CD4-positive, alpha-beta memory T cell (primary cell): ENCODE results near the gene TMEM270. TPM values are rescaled to one million over a fixed set of nuclear protein-coding genes. Genes with fewer than 3 reads are reported as not detected.

ENCODE experiments used
- CTCF ChIA-PET: fragments of 350-600 bp; sonication (Branson Sonifier 250); formaldehyde crosslinking; loops from one replicate; lab custom pipeline; 2021; ENCODE audit warnings: inconsistent platforms; ENCODE audit not compliant: partially characterized antibody; lab: Charles Lee
- POLR2A ChIA-PET: fragments of 350-600 bp; sonication (Branson Sonifier 250); formaldehyde crosslinking; loops from one replicate; lab custom pipeline; 2021; ENCODE audit not compliant: partially characterized antibody; lab: Charles Lee
- DNase-seq, 5 donors: peaks; one replicate each; pipeline versions ENCODE4 v3.0.0 to v3.0.0-alpha.2; 2020 to 2022; ENCODE audit warnings: mixed read lengths in 1 of 5
- H3K27ac ChIP-seq: one replicate; pipeline ENCODE4 v1.7.0; 2013; ENCODE audit warnings: low read depth, low read length
- H3K27me3 ChIP-seq: 2 replicates; pipeline ENCODE4 v1.7.0; 2013; ENCODE audit warnings: mild to moderate bottlenecking, low read length, moderate library complexity; ENCODE audit not compliant: insufficient read depth
- H3K36me3 ChIP-seq: 2 replicates; pipeline ENCODE4 v1.7.0; 2013; ENCODE audit warnings: mild to moderate bottlenecking, low read length, moderate library complexity; ENCODE audit not compliant: insufficient read depth
- H3K4me1 ChIP-seq: 2 replicates; pipeline ENCODE4 v1.7.0; 2013; ENCODE audit warnings: mild to moderate bottlenecking, low read length, moderate library complexity; ENCODE audit not compliant: insufficient read depth
- H3K4me3 ChIP-seq, 2 donors: one replicate each; pipeline ENCODE4 v1.7.0; 2013; ENCODE audit warnings: low read length in 2 of 2, mild to moderate bottlenecking in 1 of 2
- H3K9me3 ChIP-seq, 2 donors: one replicate each; pipeline ENCODE4 v1.7.0; 2013; ENCODE audit warnings: low read length in 2 of 2, control low read depth in 1 of 2; ENCODE audit not compliant: control insufficient read depth in 1 of 2
- H3K27ac Mint-ChIP-seq, 7 donors: one replicate each; pipeline ENCODE4 v1.8.0; 2020 to 2021; ENCODE audit warnings: mixed read lengths in 7 of 7, mild to moderate bottlenecking in 6 of 7, inconsistent platforms in 3 of 7, moderate library complexity in 3 of 7
- H3K27me3 Mint-ChIP-seq, 2 donors: one replicate each; pipeline ENCODE4 v1.8.0; 2020 to 2021; ENCODE audit warnings: mixed read lengths in 2 of 2
- H3K36me3 Mint-ChIP-seq, 2 donors: one replicate each; pipeline ENCODE4 v1.8.0; 2020 to 2021; ENCODE audit warnings: mixed read lengths in 2 of 2, inconsistent platforms in 1 of 2, mild to moderate bottlenecking in 1 of 2
- H3K4me1 Mint-ChIP-seq, 4 donors: one replicate each; pipeline ENCODE4 v1.8.0; 2020 to 2021; ENCODE audit warnings: mixed read lengths in 4 of 4, mild to moderate bottlenecking in 1 of 4
- H3K4me3 Mint-ChIP-seq, 8 donors: one replicate each; pipeline ENCODE4 v1.8.0; 2020 to 2021; ENCODE audit warnings: mixed read lengths in 8 of 8, mild to moderate bottlenecking in 7 of 8, moderate library complexity in 6 of 8, inconsistent platforms in 3 of 8
- H3K9me3 Mint-ChIP-seq, 8 donors: one replicate each; pipeline ENCODE4 v1.8.0; 2020 to 2021; ENCODE audit warnings: mixed read lengths in 8 of 8, mild to moderate bottlenecking in 5 of 8, inconsistent platforms in 3 of 8, moderate library complexity in 1 of 8
- intact Hi-C: fragments of 100-400 bp; cut with micrococcal nuclease; formaldehyde crosslinking; loops from one replicate; pipeline ENCODE4 v1.15.1; 2023
- polyA plus RNA-seq, 2 donors: library from polyadenylated mRNA; unstranded; fragments of 300-500 nt; fragmentation: Illumina TruSeq; gene quantifications; one replicate each; pipeline ENCODE4 v1.2.3, GENCODE V29; 2021
- total RNA-seq, 2 experiments: library from RNA; stranded (reverse); gene quantifications; one replicate each; pipeline ENCODE4 v1.2.3, GENCODE V29; 2021

TMEM270 gene
- total and polyA plus RNA-seq, 4 experiments from 2014 or later = not detected

GRCh38 chr7:73839743-73840714, 20.9 kb upstream of the TMEM270 start:
- Mint-ChIP-seq H3K27ac (peak overlapping the region in 3 of 7 donors; percentile 30 to 85 (median 69)), H3K4me3 (peak overlapping the region in 2 of 8 donors; percentile 44 to 71), H3K27me3 (no peaks in the 10 kb centered on the region), H3K9me3 (peaks cover 0 to 4% (median 0%) of the 10 kb centered on the region in 8 donors), H3K36me3 (no peaks in the 10 kb centered on the region), H3K4me1 (peaks cover 0 to 16% (median 8%) of the 10 kb centered on the region in 4 donors)
- H3K27ac ChIP-seq = no peak overlapping the region
- CTCF ChIA-PET = interaction anchor here (1.0 kb wide), 1 partner anchor 15 kb away, joined by 4 read pairs; no protein-coding TSS in a partner anchor
- intact Hi-C loops = no loop called here
- no peaks in the 10 kb centered on the region for H3K27me3 ChIP-seq
- H3K4me1 ChIP-seq = peaks cover 6% of the 10 kb centered on the region
- H3K4me3 ChIP-seq = no peak overlapping the region
- no peak for DNase-seq
- no peaks in the 10 kb centered on the region for H3K9me3 ChIP-seq
- POLR2A ChIA-PET = no interaction called here
- H3K36me3 ChIP-seq = no peaks in the 10 kb centered on the region

DNA sequence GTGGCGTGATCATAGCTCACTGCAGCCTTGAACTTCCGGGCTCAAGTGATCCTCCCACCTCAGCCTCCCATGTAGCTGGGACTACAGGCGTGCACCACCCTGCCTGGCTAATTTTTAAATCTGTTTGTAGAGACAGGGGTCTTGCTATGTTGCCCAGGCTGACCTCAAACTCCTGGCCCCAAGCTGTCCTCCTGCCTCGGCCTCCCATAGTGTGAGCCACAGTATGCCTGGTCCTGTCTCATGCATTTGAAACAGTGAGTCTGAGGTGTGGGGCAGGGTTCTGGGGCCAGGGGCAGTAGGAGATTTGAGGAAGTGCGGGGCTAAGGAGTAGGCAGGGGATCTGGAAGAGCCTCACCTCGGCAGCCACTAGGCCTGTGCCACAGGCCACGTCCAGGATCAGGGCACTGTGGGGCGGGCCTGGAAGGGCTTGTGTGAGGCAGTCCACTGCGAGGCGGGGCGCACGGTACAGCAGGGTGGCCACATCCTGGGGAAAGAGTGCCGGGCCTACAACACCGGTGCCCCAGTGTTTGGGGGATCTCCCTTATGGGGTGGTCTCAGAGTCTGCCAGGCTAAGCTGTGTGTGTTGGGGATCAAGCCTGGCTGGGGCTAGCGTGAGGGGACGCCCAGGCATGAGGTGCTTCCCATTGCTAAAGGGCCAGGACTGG, 20.1 kb upstream of the TMEM270 start:
- CTCF ChIA-PET = interaction anchor here (1.0 kb wide), 1 partner anchor 14 kb away, joined by 4 read pairs; no protein-coding TSS in a partner anchor

DNA sequence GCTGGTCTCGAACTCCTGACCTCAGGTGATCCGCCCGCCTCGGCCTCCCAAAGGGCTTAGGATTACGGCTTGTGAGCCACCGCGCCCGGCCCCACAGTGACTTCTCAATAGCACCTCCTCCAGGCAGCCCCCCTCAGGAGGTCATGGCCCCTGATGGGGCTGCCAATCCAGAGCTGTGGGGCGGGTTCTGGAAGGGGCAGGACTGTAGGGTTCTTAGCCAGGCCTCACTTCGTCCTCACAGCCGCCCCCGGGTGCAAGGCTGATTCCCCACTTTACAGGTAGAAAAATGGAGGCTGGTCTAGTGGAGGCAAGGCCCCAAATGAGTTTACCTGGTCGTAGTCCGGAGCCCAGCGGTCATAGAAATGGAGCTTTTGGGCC, 19.3 kb upstream of the TMEM270 start:
- no peaks in the 10 kb centered on the region for H3K36me3 Mint-ChIP-seq
- Histone ChIP-seq H3K4me1 (peaks cover 6% of the 10 kb centered on the region), H3K4me3 (peak overlapping the region in 1 of 2 donors; percentile 72), H3K27ac (peak overlapping the region; percentile 22), H3K9me3 (no peaks in the 10 kb centered on the region), H3K27me3 (no peaks in the 10 kb centered on the region), H3K36me3 (no peaks in the 10 kb centered on the region)
- H3K9me3 Mint-ChIP-seq = peaks cover 0 to 4% (median 0%) of the 10 kb centered on the region in 8 donors
- H3K4me1 Mint-ChIP-seq = peaks cover 0 to 16% (median 8%) of the 10 kb centered on the region in 4 donors
- POLR2A ChIA-PET = interaction anchor here (0.6 to 2.3 kb wide), 3 partner anchors 9 to 412 kb away, joined by 3 to 12 read pairs (median 8); no protein-coding TSS in a partner anchor
- CTCF ChIA-PET = interaction anchor here (1.1 kb wide), 1 partner anchor 8 kb away, joined by 4 read pairs; no protein-coding TSS in a partner anchor
- H3K27me3 Mint-ChIP-seq = peaks cover 0 to 2% of the 10 kb centered on the region in 2 donors
- no peak overlapping the region for H3K27ac Mint-ChIP-seq
- DNase-seq = no peak
- peak overlapping the region; percentile 86 to 91 (median 88) for H3K4me3 Mint-ChIP-seq
- intact Hi-C loops = loop anchor here (1.0 kb wide), 1 partner anchor 102 kb away; no protein-coding TSS in a partner anchor

More for the DNA sequence above, 20.1 kb upstream of the TMEM270 start:
- Mint-ChIP-seq H3K4me1 (peaks cover 0 to 16% (median 8%) of the 10 kb centered on the region in 4 donors), H3K27ac (no peak overlapping the region), H3K9me3 (peaks cover 0 to 4% (median 0%) of the 10 kb centered on the region in 8 donors), H3K4me3 (peak overlapping the region in 3 of 8 donors; percentile 24 to 59 (median 54)), H3K36me3 (no peaks in the 10 kb centered on the region), H3K27me3 (no peaks in the 10 kb centered on the region)
- Histone ChIP-seq H3K4me3 (no peak overlapping the region), H3K27me3 (no peaks in the 10 kb centered on the region), H3K27ac (no peak overlapping the region), H3K4me1 (peaks cover 6% of the 10 kb centered on the region), H3K9me3 (no peaks in the 10 kb centered on the region), H3K36me3 (no peaks in the 10 kb centered on the region)
- no peak for DNase-seq
- intact Hi-C loops = no loop called here
- POLR2A ChIA-PET = interaction anchor here (2.3 kb wide), 1 partner anchor 8 kb away, joined by 8 read pairs; no protein-coding TSS in a partner anchor

DNA sequence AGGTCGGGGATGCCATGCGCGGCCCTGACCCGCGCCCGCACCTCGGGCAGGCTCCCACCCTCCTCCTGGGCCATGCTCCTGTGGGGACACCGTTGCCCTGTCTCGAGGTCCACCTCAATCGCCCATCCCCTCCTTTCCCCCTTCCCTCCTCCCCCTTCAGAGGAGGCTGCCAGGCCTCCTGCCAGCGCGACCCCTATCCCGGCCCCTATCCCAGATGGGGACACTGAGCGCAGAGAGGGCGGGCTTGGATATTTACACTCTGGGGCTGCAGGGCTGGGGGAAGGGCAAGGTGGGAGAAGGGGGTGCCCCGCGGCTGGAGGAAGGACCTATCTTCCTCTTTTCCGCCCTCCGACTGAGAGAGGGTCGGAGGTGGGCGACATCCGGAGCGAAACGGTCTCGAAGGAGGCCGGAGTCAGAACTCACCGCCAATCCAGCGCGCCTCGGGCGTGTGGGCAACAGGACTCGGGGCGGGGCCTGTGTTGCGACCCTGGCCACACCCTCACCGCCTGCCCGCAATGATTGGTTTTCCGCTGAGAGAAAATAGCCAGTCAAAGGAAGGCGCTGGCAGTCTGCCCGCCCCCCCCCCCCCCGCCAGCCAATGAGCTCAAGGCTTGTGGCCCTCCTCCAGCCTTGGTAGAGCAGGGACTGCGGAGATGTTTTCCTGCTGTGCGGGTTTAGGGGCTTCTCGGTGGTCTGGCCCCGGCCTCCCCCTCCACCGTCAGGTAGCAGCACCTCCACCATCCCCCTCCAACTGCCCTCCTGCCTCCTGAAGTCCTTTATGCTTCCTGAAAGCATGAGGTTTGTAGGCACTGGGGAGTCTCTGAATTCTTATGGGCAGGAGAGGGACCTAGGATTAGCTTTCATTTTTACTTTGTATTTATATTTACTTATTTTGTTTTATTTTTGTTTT, 18.6 kb upstream of the TMEM270 start, which contains the start of gene METTL27:
METTL27 (minus strand) TSS at position 450 of the 910 bp plus-strand sequence; CDS start at position 74, 376 bp downstream.
- Mint-ChIP-seq H3K27me3 (peaks cover 0 to 2% of the 10 kb centered on the region in 2 donors), H3K4me1 (peaks cover 0 to 16% (median 8%) of the 10 kb centered on the region in 4 donors), H3K4me3 (peak within 1 kb of the TSS; percentile 86 to 91 (median 88)), H3K36me3 (no peaks in the 10 kb centered on the region), H3K27ac (peak within 1 kb of the TSS in 5 of 7 donors; percentile 57 to 86 (median 64)), H3K9me3 (peaks cover 0 to 4% (median 0%) of the 10 kb centered on the region in 8 donors)
- DNase-seq = peak; percentile 84 to 91 (median 88)
- no peaks in the 10 kb centered on the region for H3K9me3 ChIP-seq
- no peaks in the 10 kb centered on the region for H3K27me3 ChIP-seq
- intact Hi-C loops = loop anchor here (1.0 kb wide), 1 partner anchor 103 kb away; no protein-coding TSS in a partner anchor
- H3K36me3 ChIP-seq = no peaks in the 10 kb centered on the region
- H3K27ac ChIP-seq = peak within 1 kb of the TSS; percentile 22
- peak within 1 kb of the TSS; percentile 47 to 72 for H3K4me3 ChIP-seq
- peaks cover 6% of the 10 kb centered on the region for H3K4me1 ChIP-seq
- CTCF ChIA-PET = interaction anchor here (1.1 to 2.4 kb wide), 6 partner anchors 9 to 117 kb away, joined by 3 to 35 read pairs (median 4); no protein-coding TSS in a partner anchor
- POLR2A ChIA-PET = interaction anchor here (0.6 to 2.3 kb wide), 5 partner anchors 8 to 411 kb away, joined by 3 to 12 read pairs (median 4); partner anchors contain the start of gene ABHD11

- DNase-seq = no peak
- no peaks in the 10 kb centered on the region for H3K27me3 ChIP-seq
- Mint-ChIP-seq H3K9me3 (peaks cover 0 to 1% (median 0%) of the 10 kb centered on the region in 8 donors), H3K4me1 (peaks cover 0 to 16% (median 8%) of the 10 kb centered on the region in 4 donors), H3K36me3 (no peaks in the 10 kb centered on the region), H3K27me3 (peaks cover 0 to 2% of the 10 kb centered on the region in 2 donors), H3K4me3 (peak overlapping the region; percentile 1 to 74 (median 43)), H3K27ac (peak overlapping the region in 1 of 7 donors; percentile 48)
- H3K4me3 ChIP-seq = no peak overlapping the region
- H3K36me3 ChIP-seq = no peaks in the 10 kb centered on the region
- CTCF ChIA-PET = interaction anchor here (2.4 kb wide), 1 partner anchor 11 kb away, joined by 35 read pairs; no protein-coding TSS in a partner anchor
- POLR2A ChIA-PET = no interaction called here
- intact Hi-C loops = no loop called here
- no peaks in the 10 kb centered on the region for H3K9me3 ChIP-seq
- H3K4me1 ChIP-seq = peaks cover 6% of the 10 kb centered on the region
- H3K27ac ChIP-seq = no peak overlapping the region
Measured at GRCh38 chr7:73844131-73844547, 16.8 kb upstream of the TMEM270 start.
